D721Med (cell line): ENCODE measurements around the gene MYH14.

Experiments used
- DNase-seq: peaks from one replicate; pipeline ENCODE4 v3.0.0; 2011; ENCODE audit warnings: low spot score; ENCODE audit not compliant: insufficient read length
- FAIRE-seq: peaks from 2 replicates; lab custom pipeline; 2011; peaks lifted over from hg19 to GRCh38; lab: Jason Lieb, UNC
- TF ChIP-seq, protein P1 (sequence below): IDR thresholded peaks from 2 replicates; pipeline ENCODE4 v1.5.1; 2012; ENCODE audit warnings: mild to moderate bottlenecking, control low read depth; ENCODE audit not compliant: insufficient read depth; ENCODE audit errors: missing control alignments

The MYH14 gene

DNA sequence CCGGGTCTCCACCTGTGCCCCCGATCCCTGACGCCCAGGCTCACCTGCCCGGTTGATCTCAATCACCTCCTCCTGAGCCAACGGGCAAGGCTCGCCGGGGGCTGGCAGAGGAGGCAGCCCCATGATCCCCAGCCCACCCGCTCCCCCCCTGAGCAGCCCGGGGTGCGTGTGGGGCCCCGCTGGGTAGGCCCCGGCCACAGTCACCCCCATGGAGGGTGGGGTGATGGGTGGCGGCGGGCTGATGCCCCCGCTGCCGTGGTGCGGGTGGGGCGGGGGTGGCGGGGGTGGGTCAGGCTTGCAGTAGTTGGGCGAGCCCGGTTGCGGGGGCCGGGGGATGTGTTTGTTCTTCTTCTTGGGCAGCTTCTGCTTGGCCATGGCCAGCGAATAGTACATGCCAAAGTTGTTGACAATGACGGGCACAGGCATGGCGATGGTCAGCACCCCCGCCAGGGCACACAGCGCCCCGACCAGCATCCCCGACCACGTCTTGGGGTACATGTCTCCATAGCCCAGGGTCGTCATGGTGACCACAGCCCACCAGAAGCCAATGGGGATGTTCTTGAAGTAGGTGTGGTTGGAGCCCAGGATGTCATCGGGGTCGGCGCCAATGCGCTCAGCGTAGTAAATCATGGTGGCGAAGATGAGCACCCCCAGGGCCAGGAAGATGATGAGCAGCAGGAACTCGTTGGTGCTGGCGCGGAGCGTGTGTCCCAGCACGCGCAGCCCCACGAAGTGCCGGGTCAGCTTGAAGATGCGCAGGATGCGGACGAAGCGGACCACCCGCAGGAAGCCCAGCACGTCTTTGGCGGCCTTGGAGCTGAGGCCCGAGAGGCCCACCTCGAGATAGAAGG, 119.7 kb downstream of the MYH14 start:
- DNase-seq: no peak
- FAIRE-seq: no peak
- TF ChIP-seq, protein P1, sequence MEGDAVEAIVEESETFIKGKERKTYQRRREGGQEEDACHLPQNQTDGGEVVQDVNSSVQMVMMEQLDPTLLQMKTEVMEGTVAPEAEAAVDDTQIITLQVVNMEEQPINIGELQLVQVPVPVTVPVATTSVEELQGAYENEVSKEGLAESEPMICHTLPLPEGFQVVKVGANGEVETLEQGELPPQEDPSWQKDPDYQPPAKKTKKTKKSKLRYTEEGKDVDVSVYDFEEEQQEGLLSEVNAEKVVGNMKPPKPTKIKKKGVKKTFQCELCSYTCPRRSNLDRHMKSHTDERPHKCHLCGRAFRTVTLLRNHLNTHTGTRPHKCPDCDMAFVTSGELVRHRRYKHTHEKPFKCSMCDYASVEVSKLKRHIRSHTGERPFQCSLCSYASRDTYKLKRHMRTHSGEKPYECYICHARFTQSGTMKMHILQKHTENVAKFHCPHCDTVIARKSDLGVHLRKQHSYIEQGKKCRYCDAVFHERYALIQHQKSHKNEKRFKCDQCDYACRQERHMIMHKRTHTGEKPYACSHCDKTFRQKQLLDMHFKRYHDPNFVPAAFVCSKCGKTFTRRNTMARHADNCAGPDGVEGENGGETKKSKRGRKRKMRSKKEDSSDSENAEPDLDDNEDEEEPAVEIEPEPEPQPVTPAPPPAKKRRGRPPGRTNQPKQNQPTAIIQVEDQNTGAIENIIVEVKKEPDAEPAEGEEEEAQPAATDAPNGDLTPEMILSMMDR: no peak

DNA sequence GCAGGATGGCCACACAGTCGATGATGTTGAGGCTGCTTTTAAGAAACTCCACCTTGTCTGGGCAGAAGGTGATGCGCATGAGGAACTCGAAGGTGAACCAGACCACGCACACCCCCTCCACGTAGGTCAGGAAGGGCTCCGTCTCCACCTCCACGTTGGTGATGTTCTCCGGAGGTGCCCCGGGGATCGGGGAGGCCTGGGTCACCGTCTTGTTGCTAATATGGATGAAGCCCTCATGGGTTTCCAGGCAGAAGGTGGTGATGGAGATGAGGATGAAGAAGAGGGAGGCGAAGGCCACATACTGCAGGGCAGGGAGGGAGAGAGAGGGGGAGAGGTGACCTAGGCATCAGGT, 120.3 kb downstream of the MYH14 start:
- TF ChIP-seq, protein P1: no peak
- FAIRE-seq: no peak
- DNase-seq: no peak

DNA sequence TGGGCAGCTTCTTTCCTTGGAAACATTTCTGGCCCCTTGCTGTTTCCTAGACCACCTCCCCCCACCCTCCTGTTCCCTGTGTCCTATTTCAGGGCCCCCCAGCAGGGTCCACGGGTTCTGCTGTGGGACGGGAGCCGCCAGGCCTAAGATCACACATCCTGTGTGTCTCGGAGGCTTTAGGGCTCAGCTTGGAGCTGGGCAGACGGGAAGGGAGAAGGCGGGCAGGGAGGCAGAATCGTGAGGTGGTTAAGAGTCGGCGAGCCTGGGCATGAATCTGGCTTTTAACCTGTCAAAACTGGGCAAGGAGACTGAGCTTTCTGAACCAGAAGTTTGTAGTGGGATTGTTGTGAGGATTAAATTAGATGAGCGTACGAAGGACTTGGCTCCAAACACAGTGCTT, 120.9 kb downstream of the MYH14 start:
- TF ChIP-seq, protein P1: no peak
- no peak for FAIRE-seq
- no peak for DNase-seq

DNA sequence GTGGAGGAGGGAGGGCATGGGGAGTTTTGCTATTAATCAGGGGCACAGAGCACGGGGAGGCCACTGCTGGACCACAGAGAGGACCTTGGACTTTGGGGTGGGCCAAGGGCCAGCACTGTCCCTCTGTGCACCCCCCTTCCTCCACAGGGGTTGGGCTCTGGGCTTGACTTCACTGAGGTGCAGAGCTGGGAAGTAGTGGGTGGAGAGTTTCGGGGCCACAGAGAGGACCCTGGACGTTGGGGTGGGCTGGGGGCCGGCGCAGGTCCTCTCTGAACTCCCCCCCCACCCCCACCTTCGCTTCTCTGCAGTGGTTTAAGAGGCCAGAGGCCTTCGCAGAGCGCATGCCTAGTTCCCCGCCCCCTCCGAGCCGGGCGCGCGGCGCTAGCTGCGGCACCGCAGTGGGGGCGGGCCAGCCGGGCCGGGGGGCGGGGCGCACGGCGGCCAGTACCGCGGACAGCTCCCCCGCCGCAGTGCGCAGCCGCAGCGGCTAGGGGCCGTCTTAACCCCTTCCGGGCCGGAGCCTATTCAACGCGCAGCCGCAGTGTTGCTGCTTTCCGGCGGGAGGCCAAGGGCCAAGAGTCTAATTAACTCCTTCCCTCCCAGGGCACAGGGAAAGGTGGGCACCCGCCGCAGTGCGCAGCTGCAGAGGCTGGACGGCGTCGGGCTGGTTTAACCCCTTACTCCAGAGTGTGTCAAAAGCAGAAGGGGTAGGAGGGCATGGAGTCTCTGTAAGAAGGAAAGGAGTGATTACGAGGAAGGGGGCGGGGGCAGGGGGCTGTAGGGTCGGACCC, 122.1 kb downstream of the MYH14 start:
- DNase-seq (peak; percentile 100), FAIRE-seq (no peak)
- TF ChIP-seq, protein P1: no peak

DNA sequence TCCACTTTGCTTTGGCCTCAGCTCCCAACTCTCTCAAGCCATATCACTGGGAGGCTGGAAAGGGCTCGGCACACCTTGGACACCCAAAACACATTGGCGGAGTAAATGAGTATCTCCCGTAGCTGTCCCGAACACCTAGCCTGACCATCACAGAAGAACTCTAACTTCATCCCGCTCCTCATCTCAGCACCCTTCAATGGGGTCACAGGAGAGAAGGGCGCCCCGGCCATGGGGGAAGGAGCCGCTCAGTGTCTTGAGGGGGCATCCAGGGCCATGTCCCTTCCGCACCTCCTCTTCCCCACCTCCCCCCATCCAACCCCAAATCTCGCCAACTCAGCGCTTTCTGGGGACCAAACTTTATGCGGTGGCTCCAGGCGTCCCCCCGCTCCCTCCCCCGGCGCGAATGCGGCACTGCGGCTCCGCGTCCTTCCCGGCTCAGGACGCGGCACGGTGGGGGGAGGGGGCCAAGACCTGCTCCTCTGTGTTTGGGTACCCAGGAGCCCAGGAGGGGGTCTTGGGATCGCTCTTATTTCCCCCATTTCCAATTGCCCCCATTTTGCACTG, 122.8 kb downstream of the MYH14 start:
- FAIRE-seq: no peak
- no peak for DNase-seq
- TF ChIP-seq, protein P1: no peak

DNA sequence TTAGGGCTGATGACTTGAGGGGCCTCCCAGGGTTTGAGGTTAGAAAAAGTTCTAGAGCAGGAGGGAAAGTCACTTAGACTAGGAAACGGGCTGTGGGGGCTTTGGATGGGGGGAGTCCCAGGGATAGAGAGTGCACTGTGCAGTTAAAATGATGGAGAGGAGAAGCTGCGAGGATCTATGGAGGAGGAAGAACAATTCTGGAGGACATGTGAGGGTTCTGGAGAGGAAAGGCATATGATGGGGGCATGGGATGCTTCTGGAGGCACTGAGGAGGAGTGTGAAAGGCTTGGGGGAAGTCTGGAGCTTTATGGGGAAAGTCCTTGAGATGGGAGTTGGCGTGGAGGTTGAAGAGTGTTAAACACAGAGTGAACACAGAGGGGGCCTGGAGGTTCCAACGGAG, 123.6 kb downstream of the MYH14 start:
- TF ChIP-seq, protein P1: no peak
- DNase-seq: no peak
- no peak for FAIRE-seq
